Erythroblast (primary cell): ENCODE measurements around the gene COX6A1.

Experiments used
- GATA1 ChIP-seq: IDR thresholded peaks from 2 replicates; pipeline ENCODE4 v1.6.1; 2011; ENCODE audit warnings: low read depth, mild to moderate bottlenecking, control low read depth, low read length, moderate library complexity
- POLR2A ChIP-seq: IDR thresholded peaks from 2 replicates; pipeline ENCODE4 v1.6.1; 2011; ENCODE audit warnings: mild to moderate bottlenecking, low read length

GRCh38 chr12:120472521-120472920 is 34.6 kb downstream of the COX6A1 start:
- TF ChIP-seq POLR2A: no peak
- no peak for TF ChIP-seq GATA1
